ENCODE data around the gene AMT.

GRCh38 chr3:49454458-49454857, 32.2 kb upstream of the AMT start:
- TF ChIP-seq EZH2 (IDR thresholded peaks at IDR 0.05) (no peak), POLR2AphosphoS5 (IDR thresholded peaks at IDR 0.05; ENCODE audit: borderline replicate concordance, low read depth, low read length) (no peak), FOXP2 (optimal IDR thresholded peaks at IDR 0.05; ENCODE audit: control extremely low read depth, extremely low read length, insufficient read depth) (no peak)

All from SK-N-MC (cell line).